ENCODE data around the gene HES5. TPM values are rescaled to one million over a fixed set of nuclear protein-coding genes. Genes with fewer than 3 reads are reported as not detected.

The HES5 gene
- total RNA-seq, 4 donors from 2014 or later: 0.34 to 2.8 (median 1.8) TPM; not detected in 1

DNA sequence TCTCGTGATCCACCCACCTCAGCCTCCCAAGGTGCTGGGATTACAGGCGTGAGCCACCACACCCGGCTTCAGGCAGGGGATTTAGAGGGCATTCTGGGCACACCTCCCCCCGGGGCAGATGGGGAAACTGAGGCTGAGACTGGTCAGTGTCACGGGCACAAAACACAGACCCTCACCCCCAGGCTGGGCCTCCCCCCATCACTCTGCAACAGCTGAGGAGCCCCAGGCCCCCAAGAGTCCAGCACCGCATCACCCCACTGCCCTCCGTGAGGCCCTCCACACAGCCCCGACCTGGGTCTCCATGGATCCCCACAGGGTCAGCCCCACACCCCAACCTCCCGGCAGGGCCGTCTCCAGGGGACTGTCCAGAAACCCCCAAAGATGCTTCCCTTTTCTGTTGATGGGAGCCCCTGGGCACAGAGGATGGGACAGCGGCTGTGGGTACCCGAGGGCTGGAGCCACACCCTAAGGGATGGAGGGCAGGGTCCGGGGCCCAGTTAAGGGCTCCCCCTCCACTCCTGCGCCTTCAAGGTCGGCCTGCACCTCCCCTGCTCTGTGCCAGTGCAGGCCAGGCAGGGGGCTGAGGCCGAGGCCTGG lies 37.1 kb upstream of the HES5 start:
- no peaks in the 10 kb centered on the region for H3K36me3 ChIP-seq
- H3K27ac ChIP-seq: no peak overlapping the region
- no peaks in the 10 kb centered on the region for H3K27me3 ChIP-seq
- no peak overlapping the region for H3K4me3 ChIP-seq
- DNase-seq: no peak
- no peaks in the 10 kb centered on the region for H3K9me3 ChIP-seq
- H3K4me1 ChIP-seq: no peaks in the 10 kb centered on the region
- intact Hi-C loops (cut with DNase I; ENCODE audit: low total_unique reads): no loop called here
- TF ChIP-seq POLR2A (IDR thresholded peaks at IDR 0.05): no peak
- TF ChIP-seq, protein P1, sequence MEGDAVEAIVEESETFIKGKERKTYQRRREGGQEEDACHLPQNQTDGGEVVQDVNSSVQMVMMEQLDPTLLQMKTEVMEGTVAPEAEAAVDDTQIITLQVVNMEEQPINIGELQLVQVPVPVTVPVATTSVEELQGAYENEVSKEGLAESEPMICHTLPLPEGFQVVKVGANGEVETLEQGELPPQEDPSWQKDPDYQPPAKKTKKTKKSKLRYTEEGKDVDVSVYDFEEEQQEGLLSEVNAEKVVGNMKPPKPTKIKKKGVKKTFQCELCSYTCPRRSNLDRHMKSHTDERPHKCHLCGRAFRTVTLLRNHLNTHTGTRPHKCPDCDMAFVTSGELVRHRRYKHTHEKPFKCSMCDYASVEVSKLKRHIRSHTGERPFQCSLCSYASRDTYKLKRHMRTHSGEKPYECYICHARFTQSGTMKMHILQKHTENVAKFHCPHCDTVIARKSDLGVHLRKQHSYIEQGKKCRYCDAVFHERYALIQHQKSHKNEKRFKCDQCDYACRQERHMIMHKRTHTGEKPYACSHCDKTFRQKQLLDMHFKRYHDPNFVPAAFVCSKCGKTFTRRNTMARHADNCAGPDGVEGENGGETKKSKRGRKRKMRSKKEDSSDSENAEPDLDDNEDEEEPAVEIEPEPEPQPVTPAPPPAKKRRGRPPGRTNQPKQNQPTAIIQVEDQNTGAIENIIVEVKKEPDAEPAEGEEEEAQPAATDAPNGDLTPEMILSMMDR (IDR thresholded peaks at IDR 0.05): no peak

DNA sequence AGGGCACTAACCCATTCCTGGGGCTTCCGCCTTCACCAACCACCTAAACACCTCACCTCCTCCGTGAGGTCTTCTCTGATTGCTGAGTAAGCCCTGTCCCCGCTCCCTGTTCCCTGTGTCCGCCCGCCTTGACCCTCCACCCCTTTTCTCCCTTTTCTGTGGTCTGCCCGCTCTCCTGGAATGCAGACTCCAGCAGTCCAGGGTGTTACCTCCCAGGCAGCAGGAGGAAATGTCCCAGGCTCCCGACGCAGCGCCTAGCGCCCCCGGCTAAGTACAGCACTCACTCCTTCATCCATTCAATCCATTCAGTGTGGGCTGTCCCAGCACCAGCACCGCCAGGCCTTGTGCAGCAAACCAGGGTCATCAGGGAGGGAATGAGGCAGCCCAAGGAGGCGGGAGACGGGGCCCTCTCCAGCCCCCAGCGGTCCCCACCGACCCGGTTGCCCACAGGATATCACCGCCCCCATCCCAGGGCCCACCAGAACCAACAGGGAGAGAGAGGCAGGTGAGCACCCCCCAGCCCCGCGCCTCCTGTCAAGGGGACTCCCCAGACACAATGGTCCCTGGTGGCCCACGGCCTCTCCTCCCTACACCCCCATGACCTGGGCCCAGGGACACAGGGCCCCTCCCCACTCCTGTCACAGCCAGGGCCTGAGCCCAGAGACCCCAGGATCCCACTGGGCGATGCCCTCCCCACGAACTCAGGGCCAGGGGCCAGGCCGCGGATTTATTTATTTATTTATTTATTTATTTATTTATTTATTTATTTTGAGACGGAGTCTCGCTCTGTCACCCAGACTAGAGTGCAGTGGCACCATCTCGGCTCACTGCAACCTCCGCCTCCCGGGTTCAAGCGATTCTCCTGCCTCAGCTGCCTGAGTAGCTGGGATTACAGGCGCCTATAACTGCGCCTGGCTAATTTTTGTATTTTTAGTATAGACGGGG lies 36.3 kb upstream of the HES5 start:
- no peak for DNase-seq
- H3K4me3 ChIP-seq: no peak overlapping the region
- H3K9me3 ChIP-seq: no peaks in the 10 kb centered on the region
- H3K27ac ChIP-seq: no peak overlapping the region
- intact Hi-C loops (cut with DNase I; ENCODE audit: low total_unique reads): no loop called here
- TF ChIP-seq, protein P1 (IDR thresholded peaks at IDR 0.05): no peak
- TF ChIP-seq POLR2A (IDR thresholded peaks at IDR 0.05): no peak
- H3K27me3 ChIP-seq: no peaks in the 10 kb centered on the region
- H3K36me3 ChIP-seq: no peaks in the 10 kb centered on the region
- no peaks in the 10 kb centered on the region for H3K4me1 ChIP-seq

DNA sequence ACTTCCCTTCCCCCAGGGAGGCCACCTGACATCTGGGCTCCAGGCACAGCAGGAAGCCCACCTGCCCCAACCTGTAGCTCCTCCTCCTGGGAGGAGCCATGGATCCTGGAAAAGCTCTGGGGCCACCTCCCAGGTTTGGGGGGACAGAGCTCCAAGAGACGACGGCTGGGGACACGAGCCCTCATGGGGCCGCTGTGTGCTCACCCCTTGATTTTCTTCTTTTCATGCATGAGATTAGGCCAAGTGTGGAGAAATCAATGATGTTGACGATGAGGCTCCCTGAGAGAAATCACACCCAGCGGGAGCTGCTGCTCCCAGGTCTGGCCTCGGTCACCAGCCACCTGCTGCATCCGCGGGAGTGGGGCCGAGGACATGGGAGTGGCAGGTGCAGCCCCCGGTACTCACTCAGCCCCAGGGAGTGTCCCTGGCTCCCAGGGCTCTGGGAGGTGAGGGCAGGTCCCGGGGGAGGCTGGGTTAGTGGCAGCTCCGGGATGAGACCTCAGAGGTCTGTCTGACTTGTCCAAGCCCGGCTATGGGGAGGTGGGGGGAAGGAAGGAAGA lies 34.8 kb upstream of the HES5 start:
- intact Hi-C loops (cut with DNase I; ENCODE audit: low total_unique reads): no loop called here
- TF ChIP-seq, protein P1 (IDR thresholded peaks at IDR 0.05): no peak
- TF ChIP-seq POLR2A (IDR thresholded peaks at IDR 0.05): no peak
- Histone ChIP-seq H3K4me1 (no peaks in the 10 kb centered on the region), H3K4me3 (no peak overlapping the region), H3K27ac (no peak overlapping the region), H3K36me3 (no peaks in the 10 kb centered on the region), H3K27me3 (no peaks in the 10 kb centered on the region), H3K9me3 (no peaks in the 10 kb centered on the region)
- DNase-seq: no peak

DNA sequence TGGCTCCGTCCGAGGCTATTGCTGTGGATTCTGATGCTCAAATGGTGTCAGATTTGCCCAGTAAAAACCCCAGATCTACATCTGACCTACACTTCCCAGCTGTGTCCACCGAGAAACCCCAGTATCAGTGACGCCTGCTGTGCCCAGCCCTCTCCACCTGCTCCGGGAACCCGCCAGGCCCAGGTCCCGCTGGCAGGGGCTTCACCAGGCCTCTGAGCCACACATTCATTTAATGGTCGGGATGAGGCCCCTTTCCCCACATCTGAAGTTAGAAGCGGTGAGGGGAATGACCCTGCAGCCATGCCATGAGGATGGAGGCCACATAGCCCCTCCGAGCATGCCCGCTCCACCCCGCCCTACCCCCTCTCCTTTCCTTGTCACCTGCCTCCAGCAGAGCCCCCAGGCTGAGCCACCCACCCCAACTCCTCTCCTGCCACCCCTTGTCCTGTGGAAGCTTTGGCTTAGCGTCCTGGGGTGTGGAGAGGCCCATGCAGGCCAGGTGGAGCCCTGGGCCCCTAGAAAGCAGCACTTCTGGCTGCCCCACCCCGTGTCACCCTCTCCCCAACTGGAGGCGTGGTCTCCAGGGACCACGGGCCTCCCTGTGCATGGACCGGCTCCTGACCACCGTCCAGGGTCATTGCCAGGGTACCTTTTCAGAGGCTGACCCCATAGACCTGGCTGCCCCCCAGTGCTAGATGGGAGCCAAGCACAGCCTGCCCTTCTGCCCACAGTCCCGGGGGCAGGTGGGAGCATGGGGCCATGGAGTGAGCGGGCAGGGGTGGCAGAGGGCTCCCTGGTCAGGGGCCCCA lies 34.1 kb upstream of the HES5 start:
- TF ChIP-seq POLR2A (IDR thresholded peaks at IDR 0.05): no peak
- TF ChIP-seq, protein P1 (IDR thresholded peaks at IDR 0.05): no peak
- Histone ChIP-seq H3K36me3 (no peaks in the 10 kb centered on the region), H3K27ac (no peak overlapping the region), H3K4me1 (no peaks in the 10 kb centered on the region), H3K27me3 (no peaks in the 10 kb centered on the region), H3K9me3 (no peaks in the 10 kb centered on the region), H3K4me3 (no peak overlapping the region)
- intact Hi-C loops (cut with DNase I; ENCODE audit: low total_unique reads): no loop called here
- no peak for DNase-seq

All from uterus (tissue), 4 donors.